ENCODE results near the gene WFDC10B.
"Not testable (repeated sequence)": the region's sequence is repeated elsewhere in the genome, so short reads cannot be mapped to it uniquely, and the experiment has no call there.

Gene WFDC10B

GRCh38 chr20:45704969-45705637 is at the start of gene WFDC10B:
TSS of gene WFDC10B (minus strand) at chr20:45705019. CDS start at chr20:45685992, 19,027 bp downstream.
- no peak for DNase-seq

- DNase-seq = no peak
Measured at GRCh38 chr20:45752746-45753145, 47.9 kb upstream of the WFDC10B start.

- no peak for DNase-seq
Measured at GRCh38 chr20:45751721-45752120, 46.9 kb upstream of the WFDC10B start.

GRCh38 chr20:45745015-45745414 is 40.2 kb upstream of the WFDC10B start:
- DNase-seq = no peak

GRCh38 chr20:45742596-45742995 is 37.8 kb upstream of the WFDC10B start:
- DNase-seq = no peak

- DNase-seq = no peak
Measured at GRCh38 chr20:45735988-45736387, 31.2 kb upstream of the WFDC10B start.

- no peak for DNase-seq
Measured at GRCh38 chr20:45735552-45735951, 30.7 kb upstream of the WFDC10B start.

- DNase-seq = no peak
Measured at GRCh38 chr20:45732199-45732598, 27.4 kb upstream of the WFDC10B start.

GRCh38 chr20:45727044-45727443 is 22.2 kb upstream of the WFDC10B start:
- no peak for DNase-seq

- DNase-seq = no peak
Measured at GRCh38 chr20:45725134-45725533, 20.3 kb upstream of the WFDC10B start.

GRCh38 chr20:45722047-45722446 is 17.2 kb upstream of the WFDC10B start, which contains the start of gene SPINT4:
TSS of gene SPINT4 (plus strand) at chr20:45722347. CDS start at chr20:45722368, 21 bp downstream.
- no peak for DNase-seq

- DNase-seq = not testable (repeated sequence)
Measured at GRCh38 chr20:45716141-45716688, 11.4 kb upstream of the WFDC10B start.

- DNase-seq = no peak
Measured at GRCh38 chr20:45701873-45702272, 2.9 kb downstream of the WFDC10B start, which contains the start of gene WFDC13. TSS of gene WFDC13 (plus strand) at chr20:45702038. CDS start at chr20:45702124, 86 bp downstream.

- no peak for DNase-seq
Measured at GRCh38 chr20:45701104-45701503, 3.7 kb downstream of the WFDC10B start.

- no peak for DNase-seq
Measured at GRCh38 chr20:45695496-45695895, 9.3 kb downstream of the WFDC10B start.

GRCh38 chr20:45693346-45693745 is 11.5 kb downstream of the WFDC10B start:
- DNase-seq = not testable (repeated sequence)

- no peak for DNase-seq
Measured at GRCh38 chr20:45685896-45686295, 18.9 kb downstream of the WFDC10B start.

- no peak for DNase-seq
Measured at GRCh38 chr20:45679650-45680049, 25.2 kb downstream of the WFDC10B start.

- no peak for DNase-seq
Measured at GRCh38 chr20:45672765-45673164, 32.1 kb downstream of the WFDC10B start.

GRCh38 chr20:45670139-45670538 is 34.7 kb downstream of the WFDC10B start, which contains the start of gene WFDC11:
TSS of gene WFDC11 (minus strand) at chr20:45670239. CDS start at chr20:45650600, 19,639 bp downstream.
- no peak for DNase-seq

- DNase-seq = not testable (repeated sequence)
Measured at GRCh38 chr20:45657038-45657437, 47.8 kb downstream of the WFDC10B start.

- DNase-seq = peak; percentile 15 to 47
Measured at GRCh38 chr20:45651726-45652125, 53.1 kb downstream of the WFDC10B start.

GRCh38 chr20:45649312-45649863 is 55.4 kb downstream of the WFDC10B start:
- no peak for DNase-seq

- no peak for DNase-seq
Measured at GRCh38 chr20:45647441-45648050, 57.3 kb downstream of the WFDC10B start.
